ENCODE measurements around the gene KCNE4. TPM values are rescaled to one million over a fixed set of nuclear protein-coding genes. Genes with fewer than 3 reads are reported as not detected.

Gene KCNE4
- total RNA-seq, 1 experiment from 2014 or later, result not detected

DNA sequence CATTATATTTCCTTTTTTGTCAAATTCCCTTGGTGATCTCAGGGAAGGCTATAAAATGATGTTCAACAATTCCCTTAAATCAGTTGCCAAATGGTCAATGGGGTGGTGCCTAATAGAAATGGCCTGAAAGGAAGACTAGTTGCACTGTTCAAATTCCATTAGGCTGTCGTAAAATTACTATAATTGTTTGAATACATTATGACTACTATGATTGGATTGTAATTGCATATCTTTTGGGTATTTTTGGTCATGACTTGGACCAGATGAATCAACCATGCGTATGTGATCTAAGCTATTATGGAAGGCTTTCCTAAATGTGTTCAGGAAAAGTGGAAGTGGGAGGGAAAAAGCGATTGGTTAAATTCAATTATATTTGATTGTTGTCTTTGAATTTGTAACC, 41.3 kb upstream of the KCNE4 start:
- CTCF ChIA-PET, result interaction anchor here (0.6 kb wide), 1 partner anchor 849 kb away, joined by 7 read pairs; no protein-coding TSS in a partner anchor
- ATAC-seq, result peak; percentile 82
- intact Hi-C loops (cut with micrococcal nuclease), result no loop called here
- peak; percentile 67 for DNase-seq
- no peak overlapping the region for H3K4me3 ChIP-seq (ENCODE audit: low read length)
- H3K4me2 ChIP-seq (ENCODE audit: low read length), result 0 out of 2 replicates have a peak overlapping the region, but pooled peaks have one; percentile 11
- no peak overlapping the region for H3K9ac ChIP-seq (ENCODE audit: low read length)
- H3K36me3 ChIP-seq (ENCODE audit: low read depth, low read length), result no peaks in the 10 kb centered on the region
- 0 out of 2 replicates have a peak, but pooled peaks cover 2% of the 10 kb centered on the region for H3K9me2 ChIP-seq (replicated peaks; ENCODE audit: low read length)
- peak overlapping the region; percentile 25 for H2AFZ ChIP-seq (ENCODE audit: low read length)
- H3K79me2 ChIP-seq (ENCODE audit: low read length), result no peaks in the 10 kb centered on the region
- H3K9me3 ChIP-seq (ENCODE audit: low read length), result no peaks in the 10 kb centered on the region
- H3F3A ChIP-seq (ENCODE audit: low read length, unreplicated experiment), result no peaks in the 10 kb centered on the region
- no TSS peak for BruUV-seq (replicated peaks)
- no peaks in the 10 kb centered on the region for H3K27me3 ChIP-seq (ENCODE audit: low read length)
- H3K4me1 ChIP-seq (ENCODE audit: insufficient read depth, low read length), result peaks cover 15% of the 10 kb centered on the region; the same call in 1 of the 2 replicates
- POLR2A ChIA-PET (ENCODE audit: unreplicated experiment), result interaction anchor here (0.5 kb wide), 1 partner anchor 19 kb away, joined by 3 read pairs; no protein-coding TSS in a partner anchor
- no peaks in the 10 kb centered on the region for H4K20me1 ChIP-seq (ENCODE audit: low read length)
- no peak overlapping the region for H3K27ac ChIP-seq (ENCODE audit: low read length)
- no peak for TF ChIP-seq EZH2phosphoT487 (IDR thresholded peaks at IDR 0.05; ENCODE audit: borderline replicate concordance, low read length)
- TF ChIP-seq, protein P1, sequence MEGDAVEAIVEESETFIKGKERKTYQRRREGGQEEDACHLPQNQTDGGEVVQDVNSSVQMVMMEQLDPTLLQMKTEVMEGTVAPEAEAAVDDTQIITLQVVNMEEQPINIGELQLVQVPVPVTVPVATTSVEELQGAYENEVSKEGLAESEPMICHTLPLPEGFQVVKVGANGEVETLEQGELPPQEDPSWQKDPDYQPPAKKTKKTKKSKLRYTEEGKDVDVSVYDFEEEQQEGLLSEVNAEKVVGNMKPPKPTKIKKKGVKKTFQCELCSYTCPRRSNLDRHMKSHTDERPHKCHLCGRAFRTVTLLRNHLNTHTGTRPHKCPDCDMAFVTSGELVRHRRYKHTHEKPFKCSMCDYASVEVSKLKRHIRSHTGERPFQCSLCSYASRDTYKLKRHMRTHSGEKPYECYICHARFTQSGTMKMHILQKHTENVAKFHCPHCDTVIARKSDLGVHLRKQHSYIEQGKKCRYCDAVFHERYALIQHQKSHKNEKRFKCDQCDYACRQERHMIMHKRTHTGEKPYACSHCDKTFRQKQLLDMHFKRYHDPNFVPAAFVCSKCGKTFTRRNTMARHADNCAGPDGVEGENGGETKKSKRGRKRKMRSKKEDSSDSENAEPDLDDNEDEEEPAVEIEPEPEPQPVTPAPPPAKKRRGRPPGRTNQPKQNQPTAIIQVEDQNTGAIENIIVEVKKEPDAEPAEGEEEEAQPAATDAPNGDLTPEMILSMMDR (conservative IDR thresholded peaks at IDR 0.05; ENCODE audit: low read depth, low read length), result no peak
- no peak for TF ChIP-seq EZH2 (IDR thresholded peaks at IDR 0.05; ENCODE audit: low read length, unreplicated experiment)

DNA sequence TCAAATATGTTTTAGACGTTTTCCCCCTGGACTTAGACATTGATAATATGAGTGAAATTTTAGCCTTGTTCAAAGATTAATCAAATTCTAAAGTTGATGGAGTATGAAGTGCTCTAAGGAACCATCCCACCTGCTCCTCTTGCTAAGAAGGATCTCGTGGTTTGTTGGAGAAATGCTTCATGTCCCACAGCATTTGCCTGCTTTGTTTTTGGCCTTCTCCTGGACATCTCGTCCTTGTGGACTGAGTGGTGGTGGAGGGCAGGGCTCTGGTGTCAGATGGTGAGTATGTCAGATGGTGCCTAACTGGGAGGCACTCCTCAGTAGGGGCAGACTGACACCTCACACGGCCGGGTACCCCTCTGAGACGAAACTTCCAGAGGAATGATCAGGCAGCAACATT, 39.7 kb upstream of the KCNE4 start:
- no peaks in the 10 kb centered on the region for H3F3A ChIP-seq (ENCODE audit: low read length, unreplicated experiment)
- H3K4me1 ChIP-seq (ENCODE audit: insufficient read depth, low read length), result peaks cover 15% of the 10 kb centered on the region; the same call in 1 of the 2 replicates
- no peak for ATAC-seq
- DNase-seq, result no peak
- intact Hi-C loops (cut with micrococcal nuclease), result no loop called here
- ChIA-PET CTCF (no interaction called here), POLR2A (ENCODE audit: unreplicated experiment) (no interaction called here)
- BruUV-seq (replicated peaks), result no TSS peak
- H3K9ac ChIP-seq (ENCODE audit: low read length), result no peak overlapping the region
- no peaks in the 10 kb centered on the region for H3K27me3 ChIP-seq (ENCODE audit: low read length)
- no peaks in the 10 kb centered on the region for H3K79me2 ChIP-seq (ENCODE audit: low read length)
- no peak overlapping the region for H3K4me2 ChIP-seq (ENCODE audit: low read length)
- H2AFZ ChIP-seq (ENCODE audit: low read length), result no peak overlapping the region
- H3K27ac ChIP-seq (ENCODE audit: low read length), result no peak overlapping the region
- H3K9me3 ChIP-seq (ENCODE audit: low read length), result no peaks in the 10 kb centered on the region
- no peaks in the 10 kb centered on the region for H3K36me3 ChIP-seq (ENCODE audit: low read depth, low read length)
- no peaks in the 10 kb centered on the region for H4K20me1 ChIP-seq (ENCODE audit: low read length)
- H3K9me2 ChIP-seq (replicated peaks; ENCODE audit: low read length), result no peaks in the 10 kb centered on the region
- H3K4me3 ChIP-seq (ENCODE audit: low read length), result no peak overlapping the region
- TF ChIP-seq, protein P1 (conservative IDR thresholded peaks at IDR 0.05; ENCODE audit: low read depth, low read length), result no peak
- TF ChIP-seq EZH2 (IDR thresholded peaks at IDR 0.05; ENCODE audit: low read length, unreplicated experiment), result no peak
- TF ChIP-seq EZH2phosphoT487 (IDR thresholded peaks at IDR 0.05; ENCODE audit: borderline replicate concordance, low read length), result no peak

DNA sequence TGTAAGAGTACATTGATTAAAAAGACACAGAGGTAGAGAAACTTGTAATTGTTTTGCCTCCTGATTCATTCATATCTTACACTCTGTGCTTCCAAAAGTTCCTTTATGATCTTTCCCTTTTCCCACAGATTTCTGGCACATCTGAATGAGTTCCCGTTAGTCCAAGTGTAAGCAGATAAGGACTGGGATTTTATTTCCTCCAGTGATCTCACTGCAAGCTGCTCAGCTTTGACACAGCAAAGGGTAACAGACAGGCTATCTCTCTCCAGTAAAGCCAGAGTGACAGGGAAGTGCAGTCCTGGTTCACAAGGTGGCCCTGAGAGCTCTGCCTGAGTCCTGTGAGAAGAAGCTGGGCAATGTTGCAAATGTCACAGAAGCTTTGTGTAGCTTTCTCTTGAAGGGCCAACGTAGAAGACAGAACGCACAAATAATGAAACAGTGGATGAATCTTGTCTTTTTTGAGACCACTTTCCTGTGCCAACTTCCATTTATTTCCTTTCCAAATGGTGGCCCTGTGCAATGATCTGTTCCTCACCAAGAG, 32.5 kb upstream of the KCNE4 start:
- CTCF ChIA-PET, result no interaction called here
- BruUV-seq (replicated peaks), result no TSS peak
- ATAC-seq, result no peak

More for the DNA sequence above, 32.5 kb upstream of the KCNE4 start:
- Histone ChIP-seq H3K9me2 (replicated peaks; ENCODE audit: low read length) (no peaks in the 10 kb centered on the region), H3K4me3 (ENCODE audit: low read length) (no peak overlapping the region), H4K20me1 (ENCODE audit: low read length) (no peaks in the 10 kb centered on the region), H3K4me2 (ENCODE audit: low read length) (no peak overlapping the region), H3K9me3 (ENCODE audit: low read length) (no peaks in the 10 kb centered on the region), H2AFZ (ENCODE audit: low read length) (no peak overlapping the region), H3K9ac (ENCODE audit: low read length) (no peak overlapping the region), H3K4me1 (ENCODE audit: insufficient read depth, low read length) (no peaks in the 10 kb centered on the region), H3F3A (ENCODE audit: low read length, unreplicated experiment) (no peaks in the 10 kb centered on the region), H3K79me2 (ENCODE audit: low read length) (no peaks in the 10 kb centered on the region), H3K27ac (ENCODE audit: low read length) (no peak overlapping the region), H3K27me3 (ENCODE audit: low read length) (no peaks in the 10 kb centered on the region), H3K36me3 (ENCODE audit: low read depth, low read length) (no peaks in the 10 kb centered on the region)
- POLR2A ChIA-PET (ENCODE audit: unreplicated experiment), result no interaction called here
- TF ChIP-seq, protein P1 (conservative IDR thresholded peaks at IDR 0.05; ENCODE audit: low read depth, low read length), result no peak
- TF ChIP-seq EZH2 (IDR thresholded peaks at IDR 0.05; ENCODE audit: low read length, unreplicated experiment) (no peak), EZH2phosphoT487 (IDR thresholded peaks at IDR 0.05; ENCODE audit: borderline replicate concordance, low read length) (no peak)
- intact Hi-C loops (cut with micrococcal nuclease), result no loop called here
- DNase-seq, result no peak

All from PC-3 (cell line).